ENCODE results near the gene RPS6KC1. TPM values are rescaled to one million over a fixed set of nuclear protein-coding genes. Genes with fewer than 3 reads are reported as not detected.

RPS6KC1 gene
- total RNA-seq, 1 donor from 2014 or later, result 19.9 TPM

DNA sequence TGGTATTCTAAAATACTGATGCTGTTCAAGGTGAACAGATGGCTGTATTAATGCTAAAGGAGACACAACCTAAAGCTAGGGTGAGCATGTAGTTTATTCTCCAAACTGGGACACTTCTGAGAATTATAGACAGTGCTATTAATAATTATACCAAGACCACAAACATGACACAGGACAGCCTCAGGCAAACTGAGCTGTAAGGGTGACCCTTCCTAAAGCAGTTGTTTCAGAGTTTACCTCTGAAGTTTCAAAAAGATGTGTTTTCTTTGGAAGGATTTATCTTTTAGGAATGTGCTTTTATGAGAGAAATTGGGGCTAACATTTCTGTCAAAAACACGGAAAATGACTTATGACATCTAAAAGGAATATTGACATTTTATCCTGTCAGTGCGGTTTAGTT lies 68.8 kb downstream of the RPS6KC1 start:
- TF ChIP-seq, protein P1, sequence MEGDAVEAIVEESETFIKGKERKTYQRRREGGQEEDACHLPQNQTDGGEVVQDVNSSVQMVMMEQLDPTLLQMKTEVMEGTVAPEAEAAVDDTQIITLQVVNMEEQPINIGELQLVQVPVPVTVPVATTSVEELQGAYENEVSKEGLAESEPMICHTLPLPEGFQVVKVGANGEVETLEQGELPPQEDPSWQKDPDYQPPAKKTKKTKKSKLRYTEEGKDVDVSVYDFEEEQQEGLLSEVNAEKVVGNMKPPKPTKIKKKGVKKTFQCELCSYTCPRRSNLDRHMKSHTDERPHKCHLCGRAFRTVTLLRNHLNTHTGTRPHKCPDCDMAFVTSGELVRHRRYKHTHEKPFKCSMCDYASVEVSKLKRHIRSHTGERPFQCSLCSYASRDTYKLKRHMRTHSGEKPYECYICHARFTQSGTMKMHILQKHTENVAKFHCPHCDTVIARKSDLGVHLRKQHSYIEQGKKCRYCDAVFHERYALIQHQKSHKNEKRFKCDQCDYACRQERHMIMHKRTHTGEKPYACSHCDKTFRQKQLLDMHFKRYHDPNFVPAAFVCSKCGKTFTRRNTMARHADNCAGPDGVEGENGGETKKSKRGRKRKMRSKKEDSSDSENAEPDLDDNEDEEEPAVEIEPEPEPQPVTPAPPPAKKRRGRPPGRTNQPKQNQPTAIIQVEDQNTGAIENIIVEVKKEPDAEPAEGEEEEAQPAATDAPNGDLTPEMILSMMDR (IDR thresholded peaks at IDR 0.05; ENCODE audit: unreplicated experiment), result no peak
- H3K36me3 Mint-ChIP-seq (ENCODE audit: low read depth, unreplicated experiment), result no peaks in the 10 kb centered on the region
- no peaks in the 10 kb centered on the region for H3K9me3 Mint-ChIP-seq (ENCODE audit: unreplicated experiment)
- no peaks in the 10 kb centered on the region for H3K4me1 Mint-ChIP-seq (ENCODE audit: unreplicated experiment)
- DNase-seq (ENCODE audit: low spot score), result no peak
- H3K4me3 Mint-ChIP-seq (ENCODE audit: unreplicated experiment), result no peak overlapping the region
- H3K27me3 Mint-ChIP-seq (ENCODE audit: unreplicated experiment), result no peaks in the 10 kb centered on the region
- no peak overlapping the region for H3K27ac Mint-ChIP-seq (ENCODE audit: unreplicated experiment)

DNA sequence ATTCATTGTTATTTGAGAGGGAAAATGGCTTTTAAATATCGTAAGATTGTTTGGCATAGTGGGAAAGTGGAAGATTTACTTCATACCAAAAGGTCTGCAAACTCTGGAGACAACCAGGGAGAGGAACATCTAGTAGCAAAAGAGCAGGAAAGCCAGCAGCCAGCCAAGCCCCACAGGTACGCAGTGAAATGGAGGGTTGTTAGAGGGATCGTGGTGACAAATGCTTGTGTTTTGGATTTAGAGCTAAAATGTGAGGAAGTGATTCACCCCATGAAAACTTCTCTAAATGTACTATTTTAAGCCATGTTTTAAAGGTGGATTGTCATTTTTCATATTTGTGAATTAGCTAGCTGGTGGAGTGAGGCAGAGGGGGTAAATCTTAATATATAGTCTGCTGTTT lies 69.3 kb downstream of the RPS6KC1 start:
- Mint-ChIP-seq H3K36me3 (ENCODE audit: low read depth, unreplicated experiment) (no peaks in the 10 kb centered on the region), H3K4me3 (ENCODE audit: unreplicated experiment) (no peak overlapping the region), H3K27me3 (ENCODE audit: unreplicated experiment) (no peaks in the 10 kb centered on the region), H3K4me1 (ENCODE audit: unreplicated experiment) (no peaks in the 10 kb centered on the region), H3K9me3 (ENCODE audit: unreplicated experiment) (no peaks in the 10 kb centered on the region), H3K27ac (ENCODE audit: unreplicated experiment) (no peak overlapping the region)
- DNase-seq (ENCODE audit: low spot score), result no peak
- TF ChIP-seq, protein P1 (IDR thresholded peaks at IDR 0.05; ENCODE audit: unreplicated experiment), result no peak

DNA sequence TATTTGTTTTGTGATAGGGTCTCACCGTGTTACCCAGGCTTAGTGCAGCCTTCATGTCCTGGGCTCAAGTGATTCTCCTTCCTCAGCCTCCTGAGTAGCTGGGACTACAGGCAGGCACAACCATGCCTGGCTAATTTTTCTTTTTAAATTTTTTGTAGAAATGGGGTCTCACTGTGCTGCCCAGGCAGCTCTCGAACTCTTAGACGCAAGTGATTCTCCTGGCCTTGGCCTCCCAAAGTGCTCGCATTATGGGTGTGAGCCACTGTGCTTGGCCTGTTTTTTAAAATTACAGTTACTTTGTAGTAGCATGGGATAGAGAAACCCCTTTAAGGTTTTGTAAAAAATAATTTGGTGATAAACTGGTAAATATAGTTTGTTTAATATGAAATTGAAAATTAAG lies 69.9 kb downstream of the RPS6KC1 start:
- Mint-ChIP-seq H3K27me3 (ENCODE audit: unreplicated experiment) (no peaks in the 10 kb centered on the region), H3K27ac (ENCODE audit: unreplicated experiment) (no peak overlapping the region), H3K36me3 (ENCODE audit: low read depth, unreplicated experiment) (no peaks in the 10 kb centered on the region), H3K9me3 (ENCODE audit: unreplicated experiment) (no peaks in the 10 kb centered on the region), H3K4me1 (ENCODE audit: unreplicated experiment) (no peaks in the 10 kb centered on the region), H3K4me3 (ENCODE audit: unreplicated experiment) (no peak overlapping the region)
- no peak for DNase-seq (ENCODE audit: low spot score)
- TF ChIP-seq, protein P1 (IDR thresholded peaks at IDR 0.05; ENCODE audit: unreplicated experiment), result no peak

DNA sequence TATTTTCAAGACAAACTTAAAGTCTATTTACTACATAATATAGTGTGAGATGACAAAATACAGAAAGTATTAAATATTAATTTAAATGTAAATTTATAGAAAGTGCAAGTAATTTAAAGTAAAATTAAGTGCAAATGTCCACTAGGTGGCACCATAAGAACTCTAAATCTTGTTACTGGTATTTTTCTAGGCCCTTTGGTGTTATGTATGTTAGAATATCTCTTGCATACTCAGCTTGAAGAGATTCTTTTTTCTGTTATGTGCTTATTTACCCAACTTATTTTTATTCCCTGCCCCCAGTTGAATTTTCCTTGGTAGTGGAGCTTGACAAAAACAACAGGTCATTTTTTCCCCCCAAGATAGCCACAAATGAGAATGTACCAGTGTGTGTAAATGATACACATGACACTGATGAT lies 71.5 kb downstream of the RPS6KC1 start:
- Mint-ChIP-seq H3K27ac (ENCODE audit: unreplicated experiment) (no peak overlapping the region), H3K36me3 (ENCODE audit: low read depth, unreplicated experiment) (no peaks in the 10 kb centered on the region), H3K4me1 (ENCODE audit: unreplicated experiment) (no peaks in the 10 kb centered on the region), H3K27me3 (ENCODE audit: unreplicated experiment) (no peaks in the 10 kb centered on the region), H3K9me3 (ENCODE audit: unreplicated experiment) (no peaks in the 10 kb centered on the region), H3K4me3 (ENCODE audit: unreplicated experiment) (no peak overlapping the region)
- no peak for DNase-seq (ENCODE audit: low spot score)
- TF ChIP-seq, protein P1 (IDR thresholded peaks at IDR 0.05; ENCODE audit: unreplicated experiment), result peak; percentile 92

DNA sequence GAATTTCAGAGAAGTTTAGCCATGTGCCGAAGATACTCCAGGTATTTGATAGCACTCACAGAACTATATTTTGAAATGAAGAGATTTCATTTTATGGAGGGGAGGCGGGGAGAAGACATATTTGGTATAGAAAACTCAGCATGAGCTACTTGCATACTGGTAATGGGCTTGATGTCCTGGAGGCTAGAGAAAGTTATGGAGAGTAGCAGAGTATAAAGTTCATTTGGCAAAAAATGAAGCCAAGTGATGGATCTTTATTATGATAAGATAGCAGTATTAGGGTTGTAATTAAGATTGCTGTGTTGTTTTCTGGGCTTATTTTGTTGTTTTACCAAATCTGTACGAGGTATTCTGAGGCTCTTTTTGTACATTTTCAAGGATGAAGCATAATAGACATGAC lies 72.0 kb downstream of the RPS6KC1 start:
- Mint-ChIP-seq H3K27me3 (ENCODE audit: unreplicated experiment) (no peaks in the 10 kb centered on the region), H3K27ac (ENCODE audit: unreplicated experiment) (no peak overlapping the region), H3K36me3 (ENCODE audit: low read depth, unreplicated experiment) (no peaks in the 10 kb centered on the region), H3K4me1 (ENCODE audit: unreplicated experiment) (no peaks in the 10 kb centered on the region), H3K9me3 (ENCODE audit: unreplicated experiment) (no peaks in the 10 kb centered on the region), H3K4me3 (ENCODE audit: unreplicated experiment) (no peak overlapping the region)
- TF ChIP-seq, protein P1 (IDR thresholded peaks at IDR 0.05; ENCODE audit: unreplicated experiment), result no peak
- no peak for DNase-seq (ENCODE audit: low spot score)

Data from endothelial cell (in vitro differentiated cells).